Measurements from ENCODE around the gene MTHFR. TPM values are rescaled to one million over a fixed set of nuclear protein-coding genes. Genes with fewer than 3 reads are reported as not detected.
A peak's percentile ranks its signal among the peaks of the same experiment; 100 is the strongest.

The MTHFR gene
- total RNA-seq, 1 donor from 2014 or later, result 47.9 TPM

- no peaks in the 10 kb centered on the region for H3K9me3 ChIP-seq
- no peak for TF ChIP-seq POLR2AphosphoS5 (IDR thresholded peaks at IDR 0.05; ENCODE audit: insufficient read depth in 1 of 2, low read depth in 1 of 2)
- TF ChIP-seq, protein P1, sequence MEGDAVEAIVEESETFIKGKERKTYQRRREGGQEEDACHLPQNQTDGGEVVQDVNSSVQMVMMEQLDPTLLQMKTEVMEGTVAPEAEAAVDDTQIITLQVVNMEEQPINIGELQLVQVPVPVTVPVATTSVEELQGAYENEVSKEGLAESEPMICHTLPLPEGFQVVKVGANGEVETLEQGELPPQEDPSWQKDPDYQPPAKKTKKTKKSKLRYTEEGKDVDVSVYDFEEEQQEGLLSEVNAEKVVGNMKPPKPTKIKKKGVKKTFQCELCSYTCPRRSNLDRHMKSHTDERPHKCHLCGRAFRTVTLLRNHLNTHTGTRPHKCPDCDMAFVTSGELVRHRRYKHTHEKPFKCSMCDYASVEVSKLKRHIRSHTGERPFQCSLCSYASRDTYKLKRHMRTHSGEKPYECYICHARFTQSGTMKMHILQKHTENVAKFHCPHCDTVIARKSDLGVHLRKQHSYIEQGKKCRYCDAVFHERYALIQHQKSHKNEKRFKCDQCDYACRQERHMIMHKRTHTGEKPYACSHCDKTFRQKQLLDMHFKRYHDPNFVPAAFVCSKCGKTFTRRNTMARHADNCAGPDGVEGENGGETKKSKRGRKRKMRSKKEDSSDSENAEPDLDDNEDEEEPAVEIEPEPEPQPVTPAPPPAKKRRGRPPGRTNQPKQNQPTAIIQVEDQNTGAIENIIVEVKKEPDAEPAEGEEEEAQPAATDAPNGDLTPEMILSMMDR (IDR thresholded peaks at IDR 0.05), result no peak
- no peak for TF ChIP-seq POLR2A (IDR thresholded peaks at IDR 0.05)
- intact Hi-C loops (cut with DNase I), result loop anchor here (5.0 kb wide), 1 partner anchor 51 kb away; no protein-coding TSS in a partner anchor
- no peak overlapping the region for H3K27ac ChIP-seq
- H3K4me3 ChIP-seq, result no peak overlapping the region
- no peaks in the 10 kb centered on the region for H3K27me3 ChIP-seq
- no peaks in the 10 kb centered on the region for H3K4me1 ChIP-seq
- no peak for DNase-seq (ENCODE audit: extremely low spot score in 2 of 2)
- H3K36me3 ChIP-seq, result peaks cover 0 to 69% of the 10 kb centered on the region in 2 donors
These were observed 35.7 kb upstream of the MTHFR start for GRCh38 chr1:11841245-11842153.

DNA sequence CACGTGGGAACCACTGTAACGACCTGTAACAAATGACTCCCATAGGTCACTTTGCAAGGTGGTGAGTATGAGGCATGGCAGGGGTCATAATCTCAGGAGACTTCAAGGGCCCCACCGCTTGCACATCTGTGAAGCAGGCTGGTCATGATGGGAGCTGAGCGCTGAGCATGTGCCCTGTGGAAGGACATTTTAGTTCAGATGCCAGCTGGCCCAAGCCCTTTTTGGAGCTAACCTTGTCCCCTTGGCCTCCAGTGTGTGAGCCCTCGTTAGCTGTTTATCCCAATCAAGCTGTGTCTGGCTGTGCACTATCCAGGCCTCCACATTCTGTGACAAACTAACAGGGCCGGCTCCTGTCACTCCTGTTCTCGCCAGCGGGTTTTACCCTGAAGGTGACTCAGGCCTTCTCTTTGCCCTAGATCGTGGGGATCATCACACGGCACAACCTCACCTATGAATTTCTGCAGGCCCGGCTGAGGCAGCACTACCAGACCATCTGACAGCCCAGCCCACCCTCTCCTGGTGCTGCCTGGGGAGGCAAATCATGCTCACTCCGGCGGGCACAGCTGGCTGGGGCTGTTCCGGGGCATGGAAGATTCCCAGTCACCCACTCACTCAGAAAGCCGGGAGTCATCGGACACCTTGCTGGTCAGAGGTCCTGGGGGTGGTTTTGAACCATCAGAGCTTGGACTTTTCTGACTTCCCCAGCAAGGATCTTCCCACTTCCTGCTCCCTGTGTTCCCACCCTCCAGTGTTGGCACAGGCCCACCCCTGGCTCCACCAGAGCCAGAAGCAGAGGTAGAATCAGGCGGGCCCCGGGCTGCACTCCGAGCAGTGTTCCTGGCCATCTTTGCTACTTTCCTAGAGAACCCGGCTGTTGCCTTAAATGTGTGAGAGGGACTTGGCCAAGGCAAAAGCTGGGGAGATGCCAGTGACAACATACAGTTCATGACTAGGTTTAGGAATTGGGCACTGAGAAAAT, 34.3 kb upstream of the MTHFR start:
- H3K27ac ChIP-seq, result no peak overlapping the region
- H3K36me3 ChIP-seq, result peaks cover 0 to 81% of the 10 kb centered on the region in 2 donors
- H3K4me3 ChIP-seq, result no peak overlapping the region
- no peaks in the 10 kb centered on the region for H3K4me1 ChIP-seq
- TF ChIP-seq, protein P1 (IDR thresholded peaks at IDR 0.05), result no peak
- no peak for TF ChIP-seq POLR2A (IDR thresholded peaks at IDR 0.05)
- no peak for TF ChIP-seq POLR2AphosphoS5 (IDR thresholded peaks at IDR 0.05; ENCODE audit: insufficient read depth in 1 of 2, low read depth in 1 of 2)
- no peaks in the 10 kb centered on the region for H3K9me3 ChIP-seq
- no peak for DNase-seq (ENCODE audit: extremely low spot score in 2 of 2)
- H3K27me3 ChIP-seq, result no peaks in the 10 kb centered on the region
- intact Hi-C loops (cut with DNase I), result loop anchor here (5.0 kb wide), 1 partner anchor 52 kb away; no protein-coding TSS in a partner anchor

DNA sequence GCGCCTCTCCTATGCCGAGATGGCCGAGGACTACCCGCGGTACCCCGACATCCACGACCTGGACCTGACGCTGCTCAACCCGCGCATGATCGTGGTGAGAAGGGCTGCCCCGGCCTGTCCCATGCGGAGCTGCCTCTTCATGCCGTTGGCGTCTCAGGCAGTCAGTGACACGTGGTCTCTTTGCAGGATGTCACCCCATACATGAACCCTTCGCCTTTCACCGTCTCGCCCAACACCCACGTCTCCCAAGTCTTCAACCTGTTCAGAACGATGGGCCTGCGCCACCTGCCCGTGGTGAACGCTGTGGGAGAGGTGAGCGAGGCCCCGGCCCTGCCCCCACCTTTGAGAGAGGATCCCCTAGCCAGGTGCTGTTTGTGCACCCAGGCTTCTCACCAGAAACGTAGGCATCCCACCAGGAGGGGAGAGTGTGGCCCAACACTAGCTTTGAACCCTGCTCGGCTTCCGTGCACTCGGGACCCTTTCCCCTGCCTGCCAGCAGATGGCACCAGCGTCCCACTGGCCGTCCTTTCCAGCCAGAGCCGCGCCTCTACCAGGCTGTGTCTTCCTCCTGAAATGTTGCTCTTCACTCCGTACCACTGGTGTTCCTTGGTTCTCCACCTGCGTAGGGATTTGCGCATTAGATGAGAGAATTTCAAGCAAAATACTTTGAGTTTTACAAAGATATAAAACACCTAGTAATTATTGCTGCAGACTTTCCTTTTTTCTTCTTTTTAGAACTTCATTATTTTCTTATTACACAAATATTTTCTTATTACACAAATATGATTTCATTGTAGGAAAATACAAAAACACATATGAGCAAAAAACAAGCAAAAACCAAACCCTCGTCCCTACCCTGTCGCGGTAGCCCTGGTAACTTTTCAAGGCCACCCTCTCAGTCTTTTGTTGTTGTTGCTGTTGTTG, 32.8 kb upstream of the MTHFR start:
- no peak overlapping the region for H3K4me3 ChIP-seq
- no peaks in the 10 kb centered on the region for H3K9me3 ChIP-seq
- intact Hi-C loops (cut with DNase I), result no loop called here
- H3K27ac ChIP-seq, result no peak overlapping the region
- H3K4me1 ChIP-seq, result no peaks in the 10 kb centered on the region
- no peak for TF ChIP-seq POLR2A (IDR thresholded peaks at IDR 0.05)
- TF ChIP-seq POLR2AphosphoS5 (IDR thresholded peaks at IDR 0.05; ENCODE audit: insufficient read depth in 1 of 2, low read depth in 1 of 2), result peak in 1 of 2 donors; percentile 43
- TF ChIP-seq, protein P1 (IDR thresholded peaks at IDR 0.05), result peak; percentile 83 to 95 (median 84)
- no peaks in the 10 kb centered on the region for H3K27me3 ChIP-seq
- peaks cover 0 to 81% of the 10 kb centered on the region in 2 donors for H3K36me3 ChIP-seq
- no peak for DNase-seq (ENCODE audit: extremely low spot score in 2 of 2)

DNA sequence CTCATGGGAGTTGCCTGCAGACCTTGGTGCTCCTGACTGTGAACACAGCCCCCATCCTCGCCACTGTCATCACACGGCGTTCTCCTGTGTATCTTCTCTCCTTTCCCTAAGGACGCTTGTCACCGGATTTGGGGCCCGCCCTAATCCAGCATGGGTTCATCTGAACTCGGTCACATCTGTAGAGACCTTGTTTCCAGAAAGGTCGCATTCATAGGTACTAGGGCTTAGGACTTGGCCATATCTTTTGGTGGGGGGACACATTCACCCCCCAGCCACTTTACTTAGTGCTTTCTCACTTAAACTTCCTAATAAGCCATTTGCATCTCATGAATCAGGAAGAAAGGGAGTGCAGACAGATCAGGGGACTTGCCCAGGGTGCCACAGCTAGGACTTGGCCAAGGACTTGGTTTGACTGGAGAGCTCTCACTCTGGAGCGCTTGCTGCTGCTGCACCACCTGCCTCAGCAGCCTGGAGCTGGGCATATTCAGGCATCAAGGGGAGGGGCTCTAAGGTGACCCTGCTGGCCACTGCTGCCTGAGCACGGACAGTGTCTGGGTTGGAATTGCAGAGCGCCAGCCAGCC, 32.1 kb upstream of the MTHFR start:
- DNase-seq (ENCODE audit: extremely low spot score in 2 of 2), result no peak
- no peaks in the 10 kb centered on the region for H3K9me3 ChIP-seq
- no peaks in the 10 kb centered on the region for H3K4me1 ChIP-seq
- TF ChIP-seq POLR2AphosphoS5 (IDR thresholded peaks at IDR 0.05; ENCODE audit: insufficient read depth in 1 of 2, low read depth in 1 of 2), result no peak
- no peak for TF ChIP-seq POLR2A (IDR thresholded peaks at IDR 0.05)
- TF ChIP-seq, protein P1 (IDR thresholded peaks at IDR 0.05), result no peak
- intact Hi-C loops (cut with DNase I), result no loop called here
- H3K27ac ChIP-seq, result no peak overlapping the region
- H3K36me3 ChIP-seq, result peaks cover 0 to 87% of the 10 kb centered on the region in 2 donors
- H3K4me3 ChIP-seq, result no peak overlapping the region
- H3K27me3 ChIP-seq, result no peaks in the 10 kb centered on the region

Measured in vagina (tissue), 2 donors.